Prostate gland (tissue), 2 donors: ENCODE results near the gene IQGAP3.

ENCODE experiments used
- POLR2A ChIP-seq: fragments of 450-650 bp; IDR thresholded peaks from one replicate; pipeline ENCODE4 v1.6.1; 2016; ENCODE audit warnings: antibody characterized with exemption, mild to moderate bottlenecking
- POLR2AphosphoS5 ChIP-seq: sonication (generic); formaldehyde crosslinking; IDR thresholded peaks from one replicate; pipeline ENCODE4 v1.6.1; 2017; ENCODE audit warnings: antibody characterized with exemption
- TF ChIP-seq, protein P1 (sequence below), 4 experiments: fragments of 200-600 bp in 2 of 4; fragments of 450-650 bp in 2 of 4; sonication (generic) in 2 of 4; IDR thresholded peaks; 1 replicate in 3 of 4; 2 replicates in 1 of 4; pipeline ENCODE4 v1.5.1; 2016 to 2019; ENCODE audit warnings: antibody characterized with exemption in 4 of 4, mild to moderate bottlenecking in 2 of 4, moderate library complexity in 2 of 4

GRCh38 chr1:156612666-156613065, 40.3 kb upstream of the IQGAP3 start:
- TF ChIP-seq, protein P1, sequence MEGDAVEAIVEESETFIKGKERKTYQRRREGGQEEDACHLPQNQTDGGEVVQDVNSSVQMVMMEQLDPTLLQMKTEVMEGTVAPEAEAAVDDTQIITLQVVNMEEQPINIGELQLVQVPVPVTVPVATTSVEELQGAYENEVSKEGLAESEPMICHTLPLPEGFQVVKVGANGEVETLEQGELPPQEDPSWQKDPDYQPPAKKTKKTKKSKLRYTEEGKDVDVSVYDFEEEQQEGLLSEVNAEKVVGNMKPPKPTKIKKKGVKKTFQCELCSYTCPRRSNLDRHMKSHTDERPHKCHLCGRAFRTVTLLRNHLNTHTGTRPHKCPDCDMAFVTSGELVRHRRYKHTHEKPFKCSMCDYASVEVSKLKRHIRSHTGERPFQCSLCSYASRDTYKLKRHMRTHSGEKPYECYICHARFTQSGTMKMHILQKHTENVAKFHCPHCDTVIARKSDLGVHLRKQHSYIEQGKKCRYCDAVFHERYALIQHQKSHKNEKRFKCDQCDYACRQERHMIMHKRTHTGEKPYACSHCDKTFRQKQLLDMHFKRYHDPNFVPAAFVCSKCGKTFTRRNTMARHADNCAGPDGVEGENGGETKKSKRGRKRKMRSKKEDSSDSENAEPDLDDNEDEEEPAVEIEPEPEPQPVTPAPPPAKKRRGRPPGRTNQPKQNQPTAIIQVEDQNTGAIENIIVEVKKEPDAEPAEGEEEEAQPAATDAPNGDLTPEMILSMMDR (IDR thresholded peaks at IDR 0.05) = no peak
- TF ChIP-seq POLR2AphosphoS5 (no peak), POLR2A (no peak)
